OCI-LY3 (cell line): Measurements from ENCODE around the gene ACOXL.

ENCODE experiments used
- H2AFZ ChIP-seq: fragments of 200-600, 300-600 bp; shearing (Covaris generic); 2 replicates; pipeline ENCODE4 v1.6.0; 2014; ENCODE audit warnings: antibody characterized with exemption, low read depth, low read length
- H3K27ac ChIP-seq: fragments of 200-600, 300-600 bp; sonication (generic); 2 replicates; pipeline ENCODE4 v1.5.1; 2014; ENCODE audit warnings: mild to moderate bottlenecking, low read length, moderate library complexity, mixed read lengths
- H3K27me3 ChIP-seq: fragments of 200-600, 300-600 bp; sonication (generic); 2 replicates; pipeline ENCODE4 v1.6.1; 2014; ENCODE audit warnings: low read depth, low read length, mixed read lengths
- H3K36me3 ChIP-seq: fragments of 200-600, 300-600 bp; sonication (generic); replicated peaks from 2 replicates; pipeline ENCODE3; 2014; ENCODE audit warnings: low read depth, low read length, mixed read lengths
- H3K4me1 ChIP-seq: fragments of 300-600, 200-600 bp; sonication (generic); 2 replicates; pipeline ENCODE4 v1.6.1; 2014; ENCODE audit warnings: low read length, mixed read lengths
- H3K4me2 ChIP-seq: fragments of 200-600, 300-600 bp; sonication (generic); 2 replicates; pipeline ENCODE4 v1.6.1; 2014; ENCODE audit warnings: low read length, mixed read lengths
- H3K4me3 ChIP-seq: fragments of 300-600, 200-600 bp; sonication (generic); 2 replicates; pipeline ENCODE4 v1.5.1; 2014; ENCODE audit warnings: antibody characterized with exemption, mild to moderate bottlenecking, low read length, moderate library complexity
- H3K79me2 ChIP-seq: fragments of 300-600, 200-600 bp; shearing (Covaris generic); 2 replicates; pipeline ENCODE4 v1.6.1; 2014; ENCODE audit warnings: mild to moderate bottlenecking, low read length, mixed read lengths
- H3K9ac ChIP-seq: fragments of 300-600, 200-600 bp; shearing (Covaris generic); 2 replicates; pipeline ENCODE4 v1.6.0; 2014; ENCODE audit warnings: mild to moderate bottlenecking, low read length, moderate library complexity
- H3K9me3 ChIP-seq: fragments of 200-600, 300-600 bp; shearing (Covaris generic); 2 replicates; pipeline ENCODE4 v1.6.1; 2014; ENCODE audit warnings: low read length, mixed read lengths; ENCODE audit not compliant: insufficient read depth
- H4K20me1 ChIP-seq: fragments of 200-600, 300-600 bp; sonication (generic); 2 replicates; pipeline ENCODE4 v1.6.1; 2016; ENCODE audit warnings: low read length, mixed read lengths; ENCODE audit not compliant: insufficient read depth
- EZH2phosphoT487 ChIP-seq: fragments of 200-600 bp; shearing (Covaris generic); IDR thresholded peaks from 2 replicates; pipeline ENCODE4 v1.6.1; 2018; ENCODE audit warnings: antibody characterized with exemption, mixed run types, low read depth
- TF ChIP-seq, protein P1 (sequence below): fragments of 200-600, 300-600 bp; sonication (generic); IDR thresholded peaks from 2 replicates; pipeline ENCODE4 v1.5.1; 2014; ENCODE audit warnings: antibody characterized with exemption, low read length, low read depth

Gene ACOXL

GRCh38 chr2:111140815-111141214, 408.4 kb downstream of the ACOXL start:
- Histone ChIP-seq H3K4me2 (no peak overlapping the region), H3K4me3 (no peak overlapping the region), H4K20me1 (peaks cover 80% of the 10 kb centered on the region), H3K27me3 (peaks cover 15% of the 10 kb centered on the region), H3K79me2 (peaks cover 10% of the 10 kb centered on the region; the same call in 1 of the 2 replicates), H3K27ac (no peak overlapping the region), H3K9ac (no peak overlapping the region), H3K4me1 (peaks cover 14% of the 10 kb centered on the region), H3K36me3 (peaks cover 26% of the 10 kb centered on the region), H3K9me3 (no peaks in the 10 kb centered on the region), H2AFZ (no peak overlapping the region)
- no peak for TF ChIP-seq EZH2phosphoT487
- TF ChIP-seq, protein P1, sequence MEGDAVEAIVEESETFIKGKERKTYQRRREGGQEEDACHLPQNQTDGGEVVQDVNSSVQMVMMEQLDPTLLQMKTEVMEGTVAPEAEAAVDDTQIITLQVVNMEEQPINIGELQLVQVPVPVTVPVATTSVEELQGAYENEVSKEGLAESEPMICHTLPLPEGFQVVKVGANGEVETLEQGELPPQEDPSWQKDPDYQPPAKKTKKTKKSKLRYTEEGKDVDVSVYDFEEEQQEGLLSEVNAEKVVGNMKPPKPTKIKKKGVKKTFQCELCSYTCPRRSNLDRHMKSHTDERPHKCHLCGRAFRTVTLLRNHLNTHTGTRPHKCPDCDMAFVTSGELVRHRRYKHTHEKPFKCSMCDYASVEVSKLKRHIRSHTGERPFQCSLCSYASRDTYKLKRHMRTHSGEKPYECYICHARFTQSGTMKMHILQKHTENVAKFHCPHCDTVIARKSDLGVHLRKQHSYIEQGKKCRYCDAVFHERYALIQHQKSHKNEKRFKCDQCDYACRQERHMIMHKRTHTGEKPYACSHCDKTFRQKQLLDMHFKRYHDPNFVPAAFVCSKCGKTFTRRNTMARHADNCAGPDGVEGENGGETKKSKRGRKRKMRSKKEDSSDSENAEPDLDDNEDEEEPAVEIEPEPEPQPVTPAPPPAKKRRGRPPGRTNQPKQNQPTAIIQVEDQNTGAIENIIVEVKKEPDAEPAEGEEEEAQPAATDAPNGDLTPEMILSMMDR, result no peak

- no peak for TF ChIP-seq EZH2phosphoT487
- TF ChIP-seq, protein P1, result no peak
- Histone ChIP-seq H3K9me3 (no peaks in the 10 kb centered on the region), H3K36me3 (peaks cover 30% of the 10 kb centered on the region), H3K27me3 (peaks cover 26% of the 10 kb centered on the region), H3K79me2 (peaks cover 5% of the 10 kb centered on the region; the same call in 1 of the 2 replicates), H3K27ac (no peak overlapping the region), H3K4me2 (no peak overlapping the region), H3K4me1 (peaks cover 14% of the 10 kb centered on the region), H3K9ac (no peak overlapping the region), H3K4me3 (no peak overlapping the region), H4K20me1 (peaks cover 80% of the 10 kb centered on the region), H2AFZ (no peak overlapping the region)
These were observed 409.7 kb downstream of the ACOXL start for GRCh38 chr2:111142101-111142500.

GRCh38 chr2:111143107-111143842, 410.9 kb downstream of the ACOXL start:
- Histone ChIP-seq H3K9me3 (no peaks in the 10 kb centered on the region), H3K4me2 (no peak overlapping the region), H3K4me3 (no peak overlapping the region), H2AFZ (no peak overlapping the region), H3K27me3 (peaks cover 33% of the 10 kb centered on the region), H3K79me2 (peaks cover 7% of the 10 kb centered on the region; the same call in 1 of the 2 replicates), H3K9ac (no peak overlapping the region), H3K4me1 (peaks cover 22% of the 10 kb centered on the region), H3K27ac (no peak overlapping the region), H3K36me3 (peaks cover 28% of the 10 kb centered on the region), H4K20me1 (peaks cover 85% of the 10 kb centered on the region)
- no peak for TF ChIP-seq EZH2phosphoT487
- TF ChIP-seq, protein P1, result no peak

GRCh38 chr2:111143843-111144198, 411.4 kb downstream of the ACOXL start:
- Histone ChIP-seq H3K4me1 (peaks cover 27% of the 10 kb centered on the region), H3K4me3 (no peak overlapping the region), H3K27me3 (peaks cover 37% of the 10 kb centered on the region), H4K20me1 (peaks cover 85% of the 10 kb centered on the region), H3K79me2 (peaks cover 11% of the 10 kb centered on the region), H2AFZ (no peak overlapping the region), H3K9ac (no peak overlapping the region), H3K9me3 (no peaks in the 10 kb centered on the region), H3K4me2 (no peak overlapping the region), H3K27ac (no peak overlapping the region), H3K36me3 (peaks cover 28% of the 10 kb centered on the region)
- TF ChIP-seq, protein P1, result no peak
- TF ChIP-seq EZH2phosphoT487, result no peak
